Body of pancreas (tissue), 4 donors: Measurements from ENCODE around the gene APLP2. TPM values are rescaled to one million over a fixed set of nuclear protein-coding genes. Genes with fewer than 3 reads are reported as not detected.

Source experiments
- ATAC-seq: fragments of 150-250 bp; one replicate; pipeline ENCODE4 v1.9.1; 2016
- DNase-seq, 4 donors: peaks; one replicate each; pipeline ENCODE4 v3.0.0-alpha.2; 2019
- H3K27ac ChIP-seq, 4 donors: fragments of 200-600 bp; sonication (generic); 1 replicate in 3 of 4; 2 replicates in 1 of 4; pipeline versions ENCODE4 v1.5.1 to v1.6.1; 2016 to 2019; ENCODE audit warnings: mild to moderate bottlenecking in 1 of 4, mixed read lengths in 1 of 4, moderate library complexity in 1 of 4
- H3K27me3 ChIP-seq, 2 donors: fragments of 200-600 bp; sonication (generic); one replicate each; pipeline ENCODE4 v1.6.0; 2016; ENCODE audit warnings: mild to moderate bottlenecking in 1 of 2
- H3K36me3 ChIP-seq, 2 donors: fragments of 200-600 bp; sonication (generic); replicated peaks in 1 of 2; 2 replicates each; pipeline ENCODE4 v1.5.1; 2016; ENCODE audit warnings: low read depth in 2 of 2; ENCODE audit not compliant: insufficient read depth in 1 of 2
- H3K4me1 ChIP-seq: fragments of 200-600 bp; sonication (generic); one replicate; pipeline ENCODE4 v1.6.0; 2016
- H3K4me3 ChIP-seq, 2 donors: fragments of 200-600 bp; sonication (generic); 1 replicate in 1 of 2; 2 replicates in 1 of 2; pipeline ENCODE4 v1.5.1; 2016 to 2019
- H3K9me3 ChIP-seq, 3 donors: fragments of 200-600 bp; sonication (generic); 1 replicate in 2 of 3; 2 replicates in 1 of 3; pipeline ENCODE4 v1.5.1; 2016
- POLR2A ChIP-seq, 3 donors: fragments of 450-650 bp; IDR thresholded peaks; one replicate each; pipeline ENCODE4 v1.6.1; 2016; ENCODE audit warnings: antibody characterized with exemption in 3 of 3, mild to moderate bottlenecking in 2 of 3
- WGBS, 2 donors: methylation state at CpG; one replicate each; pipeline ENCODE4 v1.1.5; 2017; 5-methylcytosine and 5-hydroxymethylcytosine counted together
- intact Hi-C: fragments of 100-400 bp; cut with DNase I; formaldehyde crosslinking; loops from one replicate; pipeline ENCODE4 v1.15.1; 2023
- total RNA-seq, 2 donors: library from RNA; depleted of rRNA; stranded (reverse); fragments of >200 nt; gene quantifications; one replicate each; pipeline ENCODE4 v1.1.0, GENCODE V29; 2016
- TF ChIP-seq, protein P1 (sequence below), 7 experiments: fragments of 450-650 bp in 4 of 7; fragments of 200-600 bp in 3 of 7; sonication (generic) in 3 of 7; IDR thresholded peaks; one replicate each; pipeline ENCODE4 v1.5.1; 2016 to 2019; ENCODE audit warnings: antibody characterized with exemption in 7 of 7

APLP2 gene
- total RNA-seq, 2 donors from 2014 or later, result 157 to 177 TPM

- H3K36me3 ChIP-seq, result no peaks in the 10 kb centered on the region
- no peak overlapping the region for H3K4me3 ChIP-seq
- no peak overlapping the region for H3K27ac ChIP-seq
- intact Hi-C loops, result no loop called here
- DNase-seq (no peak), ATAC-seq (no peak)
- TF ChIP-seq, protein P1, sequence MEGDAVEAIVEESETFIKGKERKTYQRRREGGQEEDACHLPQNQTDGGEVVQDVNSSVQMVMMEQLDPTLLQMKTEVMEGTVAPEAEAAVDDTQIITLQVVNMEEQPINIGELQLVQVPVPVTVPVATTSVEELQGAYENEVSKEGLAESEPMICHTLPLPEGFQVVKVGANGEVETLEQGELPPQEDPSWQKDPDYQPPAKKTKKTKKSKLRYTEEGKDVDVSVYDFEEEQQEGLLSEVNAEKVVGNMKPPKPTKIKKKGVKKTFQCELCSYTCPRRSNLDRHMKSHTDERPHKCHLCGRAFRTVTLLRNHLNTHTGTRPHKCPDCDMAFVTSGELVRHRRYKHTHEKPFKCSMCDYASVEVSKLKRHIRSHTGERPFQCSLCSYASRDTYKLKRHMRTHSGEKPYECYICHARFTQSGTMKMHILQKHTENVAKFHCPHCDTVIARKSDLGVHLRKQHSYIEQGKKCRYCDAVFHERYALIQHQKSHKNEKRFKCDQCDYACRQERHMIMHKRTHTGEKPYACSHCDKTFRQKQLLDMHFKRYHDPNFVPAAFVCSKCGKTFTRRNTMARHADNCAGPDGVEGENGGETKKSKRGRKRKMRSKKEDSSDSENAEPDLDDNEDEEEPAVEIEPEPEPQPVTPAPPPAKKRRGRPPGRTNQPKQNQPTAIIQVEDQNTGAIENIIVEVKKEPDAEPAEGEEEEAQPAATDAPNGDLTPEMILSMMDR (IDR thresholded peaks at IDR 0.05), result no peak
- TF ChIP-seq POLR2A (IDR thresholded peaks at IDR 0.05), result no peak
- H3K27me3 ChIP-seq, result no peaks in the 10 kb centered on the region
- whole genome bisulfite sequencing, 2 donors, result 83 to 90% methylated on average over 5 of the region's 5 CpGs
- H3K4me1 ChIP-seq, result peaks cover 19% of the 10 kb centered on the region
- no peaks in the 10 kb centered on the region for H3K9me3 ChIP-seq
Observed at GRCh38 chr11:130100381-130101095, 30.8 kb downstream of the APLP2 start.

DNA sequence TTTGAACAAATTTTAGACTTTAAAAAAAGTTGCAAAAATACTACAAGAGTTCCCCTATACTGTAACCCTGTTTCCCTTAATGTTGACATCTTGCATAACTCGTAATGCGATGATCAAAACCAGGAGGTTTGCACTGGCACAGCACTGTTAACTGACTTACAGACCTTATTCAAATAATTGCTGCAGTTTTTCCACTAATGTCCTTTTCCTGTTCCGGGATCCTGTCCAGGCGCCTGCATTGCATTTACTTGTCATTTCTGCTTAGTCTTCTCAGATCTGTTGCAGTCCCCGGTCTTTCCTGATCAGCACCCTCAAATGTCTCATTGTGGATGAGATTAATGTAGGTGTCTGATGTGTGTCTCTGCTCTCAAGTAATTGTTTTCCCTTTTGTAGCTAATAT is 32.0 kb downstream of the APLP2 start:
- H3K4me3 ChIP-seq, result no peak overlapping the region
- WGBS, 2 donors, result 74 to 83% methylated on average over 5 of the region's 5 CpGs
- H3K36me3 ChIP-seq, result no peaks in the 10 kb centered on the region
- H3K9me3 ChIP-seq, result no peaks in the 10 kb centered on the region
- H3K27ac ChIP-seq, result no peak overlapping the region
- intact Hi-C loops, result no loop called here
- H3K4me1 ChIP-seq, result peaks cover 19% of the 10 kb centered on the region
- TF ChIP-seq, protein P1 (IDR thresholded peaks at IDR 0.05), result no peak
- no peaks in the 10 kb centered on the region for H3K27me3 ChIP-seq
- ATAC-seq (no peak), DNase-seq (no peak)

GRCh38 chr11:130102301-130103249 is 32.9 kb downstream of the APLP2 start:
- DNase-seq (no peak), ATAC-seq (peak; percentile 38)
- Histone ChIP-seq H3K27ac (peak overlapping the region in 3 of 4 donors; percentile 1 to 62 (median 4)), H3K9me3 (no peaks in the 10 kb centered on the region), H3K27me3 (no peaks in the 10 kb centered on the region), H3K4me1 (peaks cover 19% of the 10 kb centered on the region), H3K4me3 (no peak overlapping the region), H3K36me3 (no peaks in the 10 kb centered on the region)
- WGBS, 2 donors, result 76 to 89% methylated on average over 9 of the region's 9 CpGs
- intact Hi-C loops, result no loop called here
- TF ChIP-seq, protein P1 (IDR thresholded peaks at IDR 0.05), result no peak
- no peak for TF ChIP-seq POLR2A (IDR thresholded peaks at IDR 0.05)

DNA sequence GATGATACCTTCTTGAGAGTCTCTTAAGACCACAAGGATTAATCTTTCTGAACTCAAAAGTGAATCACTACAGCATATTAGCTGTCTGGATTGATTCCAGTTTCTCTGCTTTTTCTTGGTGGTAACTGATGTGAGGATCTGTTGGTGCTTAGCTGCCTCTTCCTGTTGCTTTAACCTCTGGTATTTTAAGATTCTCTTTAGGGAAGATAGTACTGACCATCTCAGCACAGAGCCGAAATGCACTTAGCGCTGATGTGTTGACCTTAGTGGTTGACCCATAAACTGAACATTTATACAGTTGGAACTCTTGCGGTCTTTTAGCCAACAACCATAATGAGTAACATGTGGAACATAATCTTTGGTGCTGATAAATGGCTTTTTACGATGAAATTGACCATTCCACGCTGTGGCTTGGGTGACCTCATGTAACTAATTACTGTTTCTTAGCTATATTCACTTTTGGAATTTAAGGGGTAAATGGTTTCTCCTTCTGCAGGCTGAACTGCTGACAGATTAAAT is 33.7 kb downstream of the APLP2 start:
- Histone ChIP-seq H3K27ac (peak overlapping the region in 3 of 4 donors; percentile 1 to 62 (median 4)), H3K4me3 (no peak overlapping the region), H3K4me1 (peaks cover 19% of the 10 kb centered on the region), H3K27me3 (no peaks in the 10 kb centered on the region), H3K36me3 (no peaks in the 10 kb centered on the region), H3K9me3 (no peaks in the 10 kb centered on the region)
- TF ChIP-seq, protein P1 (IDR thresholded peaks at IDR 0.05), result no peak
- TF ChIP-seq POLR2A (IDR thresholded peaks at IDR 0.05), result no peak
- intact Hi-C loops, result no loop called here
- ATAC-seq (peak; percentile 55), DNase-seq (peak in 1 of 4 donors; percentile 24)
- WGBS, 2 donors, result 57 to 64% methylated on average over 5 of the region's 5 CpGs
